Mesenchymal stem cell (in vitro differentiated cells and primary cell): ENCODE results near the gene KCNG4.

ENCODE experiments used
- DNase-seq: peaks from one replicate; pipeline ENCODE4 v3.0.0-alpha.2; 2013
- H2AFZ ChIP-seq: one replicate; pipeline ENCODE4 v1.6.1; 2013; ENCODE audit warnings: low read depth, mild to moderate bottlenecking, control low read depth, inconsistent platforms, low read length, moderate library complexity
- H2AK5ac ChIP-seq: 2 replicates; pipeline ENCODE4 v1.6.1; 2013; ENCODE audit warnings: low read length, moderate library complexity, mild to moderate bottlenecking, inconsistent platforms; ENCODE audit not compliant: severe bottlenecking
- H2BK120ac ChIP-seq: one replicate; pipeline ENCODE4 v1.6.1; 2013; ENCODE audit warnings: low read depth, mild to moderate bottlenecking, inconsistent platforms, low read length, moderate library complexity
- H2BK12ac ChIP-seq, 2 experiments: one replicate each; pipeline ENCODE4 v1.6.1; 2013; ENCODE audit warnings: inconsistent platforms in 2 of 2, low read length in 2 of 2, mild to moderate bottlenecking in 2 of 2, moderate library complexity in 2 of 2, control low read depth in 1 of 2
- H2BK15ac ChIP-seq: one replicate; pipeline ENCODE4 v1.6.1; 2013; ENCODE audit warnings: mild to moderate bottlenecking, low read depth, inconsistent platforms; ENCODE audit not compliant: poor library complexity, severe bottlenecking
- H2BK5ac ChIP-seq: 2 replicates; pipeline ENCODE4 v1.6.1; 2013; ENCODE audit warnings: low read depth, mild to moderate bottlenecking, low read length, control low read depth, inconsistent platforms; ENCODE audit not compliant: poor library complexity, severe bottlenecking
- H3K14ac ChIP-seq, 2 experiments: one replicate each; pipeline ENCODE4 v1.6.1; 2013; ENCODE audit warnings: inconsistent platforms in 2 of 2, low read length in 2 of 2, control low read depth in 1 of 2, mild to moderate bottlenecking in 1 of 2, moderate library complexity in 1 of 2
- H3K18ac ChIP-seq, 2 experiments: one replicate each; pipeline ENCODE4 v1.6.1; 2013; ENCODE audit warnings: inconsistent platforms in 2 of 2, low read length in 2 of 2, control low read depth in 1 of 2, low read depth in 1 of 2, mild to moderate bottlenecking in 1 of 2
- H3K23ac ChIP-seq, 2 experiments: one replicate each; pipeline ENCODE4 v1.6.1; 2013; ENCODE audit warnings: inconsistent platforms in 2 of 2, low read length in 2 of 2, mild to moderate bottlenecking in 2 of 2, moderate library complexity in 2 of 2, control low read depth in 1 of 2
- H3K27ac ChIP-seq: 2 replicates; pipeline ENCODE4 v1.5.1; 2013; ENCODE audit warnings: mild to moderate bottlenecking, moderate library complexity, low read length, control low read depth, inconsistent platforms; ENCODE audit not compliant: poor library complexity, severe bottlenecking
- H3K27me3 ChIP-seq, 2 experiments: 2 replicates each; pipeline versions ENCODE4 v1.6.1 to v1.7.0; 2013; ENCODE audit warnings: low read length in 2 of 2, mild to moderate bottlenecking in 2 of 2, moderate library complexity in 2 of 2, control low read depth in 1 of 2, inconsistent platforms in 1 of 2; ENCODE audit not compliant: control insufficient read depth in 1 of 2, insufficient read depth in 1 of 2
- H3K36me3 ChIP-seq, 2 experiments: 2 replicates each; pipeline versions ENCODE4 v1.6.1 to v1.7.0; 2013; ENCODE audit warnings: low read length in 2 of 2, control low read depth in 1 of 2, inconsistent platforms in 1 of 2, low read depth in 1 of 2, mild to moderate bottlenecking in 1 of 2; ENCODE audit not compliant: insufficient read depth in 2 of 2, control insufficient read depth in 1 of 2
- H3K4ac ChIP-seq, 2 experiments: one replicate each; pipeline ENCODE4 v1.6.1; 2013; ENCODE audit warnings: inconsistent platforms in 2 of 2, low read length in 2 of 2, mild to moderate bottlenecking in 2 of 2, moderate library complexity in 2 of 2, control low read depth in 1 of 2, low read depth in 1 of 2
- H3K4me1 ChIP-seq: 2 replicates; pipeline ENCODE4 v1.6.1; 2013; ENCODE audit warnings: low read depth, low read length, control low read depth; ENCODE audit not compliant: control insufficient read depth, insufficient read depth
- H3K4me2 ChIP-seq: 2 replicates; pipeline ENCODE4 v1.6.1; 2013; ENCODE audit warnings: low read length, mild to moderate bottlenecking, inconsistent platforms; ENCODE audit not compliant: poor library complexity, severe bottlenecking
- H3K4me3 ChIP-seq, 2 experiments: 2 replicates each; pipeline versions ENCODE4 v1.5.1 to v1.7.0; 2013; ENCODE audit warnings: low read length in 2 of 2, mild to moderate bottlenecking in 2 of 2, control low read depth in 1 of 2, low read depth in 1 of 2; ENCODE audit not compliant: insufficient read depth in 1 of 2
- H3K79me1 ChIP-seq: replicated peaks from 2 replicates; pipeline ENCODE4 v1.6.1; 2013; ENCODE audit warnings: mild to moderate bottlenecking, control low read depth, low read length, inconsistent platforms; ENCODE audit not compliant: poor library complexity, severe bottlenecking
- H3K9ac ChIP-seq: 2 replicates; pipeline ENCODE4 v1.7.0; 2013; ENCODE audit warnings: mild to moderate bottlenecking, low read length, moderate library complexity
- H3K9me3 ChIP-seq: 2 replicates; pipeline ENCODE4 v1.7.0; 2013; ENCODE audit warnings: mild to moderate bottlenecking, low read length; ENCODE audit not compliant: control insufficient read depth
- H4K8ac ChIP-seq: one replicate; pipeline ENCODE4 v1.6.1; 2013; ENCODE audit warnings: inconsistent platforms, mild to moderate bottlenecking, low read length, moderate library complexity
- H4K91ac ChIP-seq: one replicate; pipeline ENCODE4 v1.6.1; 2013; ENCODE audit warnings: mild to moderate bottlenecking, low read length, inconsistent platforms
- WGBS: methylation state at CpG from one replicate; pipeline ENCODE4 v1.1.7; 2013; ENCODE audit warnings: mixed read lengths; 5-methylcytosine and 5-hydroxymethylcytosine counted together

The KCNG4 gene

GRCh38 chr16:84183911-84184591, 55.8 kb downstream of the KCNG4 start:
- H3K27me3 ChIP-seq, result no peaks in the 10 kb centered on the region
- no peak overlapping the region for H2BK5ac ChIP-seq
- no peak overlapping the region for H3K4me2 ChIP-seq
- no peak overlapping the region for H3K27ac ChIP-seq
- H3K14ac ChIP-seq, result no peak overlapping the region
- no peak overlapping the region for H3K23ac ChIP-seq
- H2BK120ac ChIP-seq, result no peak overlapping the region
- H3K79me1 ChIP-seq, result peaks cover 48% of the 10 kb centered on the region
- WGBS, result 98% methylated on average over 11 of the region's 11 CpGs
- no peak overlapping the region for H3K4ac ChIP-seq
- no peak overlapping the region for H3K9ac ChIP-seq
- H2AFZ ChIP-seq, result no peak overlapping the region
- no peak overlapping the region for H2BK12ac ChIP-seq
- H2AK5ac ChIP-seq, result no peak overlapping the region
- H3K18ac ChIP-seq, result no peak overlapping the region
- H3K4me1 ChIP-seq, result peaks cover 5% of the 10 kb centered on the region
- no peaks in the 10 kb centered on the region for H3K9me3 ChIP-seq
- DNase-seq, result no peak
- H4K91ac ChIP-seq, result no peak overlapping the region
- H3K4me3 ChIP-seq, result no peak overlapping the region
- H2BK15ac ChIP-seq, result no peak overlapping the region
- no peak overlapping the region for H4K8ac ChIP-seq
- peaks cover 52 to 63% of the 10 kb centered on the region in 2 experiments for H3K36me3 ChIP-seq

- no peak overlapping the region for H3K18ac ChIP-seq
- H3K27ac ChIP-seq, result no peak overlapping the region
- no peaks in the 10 kb centered on the region for H3K9me3 ChIP-seq
- H2BK5ac ChIP-seq, result no peak overlapping the region
- H3K4me2 ChIP-seq, result no peak overlapping the region
- peaks cover 48% of the 10 kb centered on the region for H3K79me1 ChIP-seq
- no peak overlapping the region for H3K4ac ChIP-seq
- no peak overlapping the region for H3K14ac ChIP-seq
- no peak overlapping the region for H2BK12ac ChIP-seq
- H4K91ac ChIP-seq, result no peak overlapping the region
- H3K9ac ChIP-seq, result no peak overlapping the region
- no peak overlapping the region for H2BK120ac ChIP-seq
- H3K23ac ChIP-seq, result no peak overlapping the region
- no peak overlapping the region for H2AK5ac ChIP-seq
- no peak overlapping the region for H2BK15ac ChIP-seq
- H2AFZ ChIP-seq, result no peak overlapping the region
- no peak overlapping the region for H4K8ac ChIP-seq
- H3K27me3 ChIP-seq, result no peaks in the 10 kb centered on the region
- WGBS, result 97% methylated on average over 5 of the region's 5 CpGs
- H3K36me3 ChIP-seq, result peaks cover 57 to 68% of the 10 kb centered on the region in 2 experiments
- DNase-seq, result no peak
- peaks cover 5% of the 10 kb centered on the region for H3K4me1 ChIP-seq
- H3K4me3 ChIP-seq, result no peak overlapping the region
Observed at GRCh38 chr16:84183572-84183875, 56.3 kb downstream of the KCNG4 start.

- H4K91ac ChIP-seq, result no peak overlapping the region
- H3K27me3 ChIP-seq, result no peaks in the 10 kb centered on the region
- no peak overlapping the region for H3K4me2 ChIP-seq
- H3K9me3 ChIP-seq, result no peaks in the 10 kb centered on the region
- H2BK120ac ChIP-seq, result no peak overlapping the region
- H3K4ac ChIP-seq, result no peak overlapping the region
- H3K23ac ChIP-seq, result no peak overlapping the region
- peaks cover 48% of the 10 kb centered on the region for H3K79me1 ChIP-seq
- H3K36me3 ChIP-seq, result peaks cover 63 to 74% of the 10 kb centered on the region in 2 experiments
- no peak for DNase-seq
- H2AFZ ChIP-seq, result no peak overlapping the region
- no peak overlapping the region for H2BK12ac ChIP-seq
- H3K18ac ChIP-seq, result no peak overlapping the region
- no peak overlapping the region for H2BK15ac ChIP-seq
- 97% methylated on average over 26 of the region's 26 CpGs for WGBS
- no peak overlapping the region for H3K14ac ChIP-seq
- H3K4me3 ChIP-seq, result no peak overlapping the region
- H2BK5ac ChIP-seq, result no peak overlapping the region
- H3K27ac ChIP-seq, result no peak overlapping the region
- peaks cover 9% of the 10 kb centered on the region for H3K4me1 ChIP-seq
- H4K8ac ChIP-seq, result no peak overlapping the region
- H3K9ac ChIP-seq, result no peak overlapping the region
- H2AK5ac ChIP-seq, result no peak overlapping the region
Observed at GRCh38 chr16:84182680-84183571, 56.9 kb downstream of the KCNG4 start.

- Histone ChIP-seq H3K18ac (no peak overlapping the region), H3K4me1 (peaks cover 13% of the 10 kb centered on the region), H2BK15ac (no peak overlapping the region), H3K14ac (no peak overlapping the region), H3K4me2 (no peak overlapping the region), H3K4me3 (no peak overlapping the region), H2AK5ac (no peak overlapping the region), H3K27ac (no peak overlapping the region), H4K8ac (no peak overlapping the region), H2BK12ac (no peak overlapping the region), H3K36me3 (peaks cover 64 to 74% of the 10 kb centered on the region in 2 experiments), H2BK5ac (no peak overlapping the region), H2BK120ac (no peak overlapping the region), H3K9me3 (no peaks in the 10 kb centered on the region), H4K91ac (no peak overlapping the region), H3K9ac (no peak overlapping the region), H3K4ac (no peak overlapping the region), H2AFZ (no peak overlapping the region), H3K23ac (no peak overlapping the region), H3K27me3 (no peaks in the 10 kb centered on the region), H3K79me1 (peaks cover 48% of the 10 kb centered on the region)
- WGBS, result 98% methylated on average over 18 of the region's 18 CpGs
- no peak for DNase-seq
Observed at GRCh38 chr16:84182104-84182503, 57.7 kb downstream of the KCNG4 start.
